Vagina (tissue), 2 donors: ENCODE results near the gene TMCC2. TPM values are rescaled to one million over a fixed set of nuclear protein-coding genes. Genes with fewer than 3 reads are reported as not detected.

ENCODE experiments used
- DNase-seq, 2 donors: peaks; one replicate each; pipeline ENCODE4 v3.0.0-alpha.2; 2017; ENCODE audit errors: extremely low spot score in 2 of 2
- H3K27ac ChIP-seq: fragments of 200-600 bp; sonication (generic); one replicate; pipeline ENCODE4 v1.5.1; 2019
- H3K27me3 ChIP-seq: fragments of 200-600 bp; sonication (generic); one replicate; pipeline ENCODE4 v1.5.1; 2019
- H3K36me3 ChIP-seq, 2 donors: fragments of 200-600 bp; sonication (generic); one replicate each; pipeline ENCODE4 v1.5.1; 2017 to 2019
- H3K4me1 ChIP-seq: fragments of 200-600 bp; sonication (generic); one replicate; pipeline ENCODE4 v1.5.1; 2019
- H3K4me3 ChIP-seq, 2 donors: fragments of 200-600 bp; sonication (generic); 1 replicate in 1 of 2; 2 replicates in 1 of 2; pipeline ENCODE4 v1.5.1; 2016 to 2019
- H3K9me3 ChIP-seq: fragments of 200-600 bp; sonication (generic); one replicate; pipeline ENCODE4 v1.5.1; 2019
- CTCF ChIP-seq, 3 experiments: fragments of 450-650 bp in 2 of 3; fragments of 200-600 bp in 1 of 3; sonication (generic) in 1 of 3; IDR thresholded peaks; one replicate each; pipeline ENCODE4 v1.5.1; 2017 to 2019; ENCODE audit warnings: antibody characterized with exemption in 3 of 3, mild to moderate bottlenecking in 2 of 3, moderate library complexity in 2 of 3
- POLR2A ChIP-seq, 2 donors: fragments of 450-650 bp; IDR thresholded peaks; one replicate each; pipeline ENCODE4 v1.6.1; 2017; ENCODE audit warnings: antibody characterized with exemption in 2 of 2, mild to moderate bottlenecking in 2 of 2, moderate library complexity in 2 of 2
- POLR2AphosphoS5 ChIP-seq, 2 donors: sonication (generic); formaldehyde crosslinking; IDR thresholded peaks; one replicate each; pipeline ENCODE4 v1.9.0; 2017; ENCODE audit warnings: antibody characterized with exemption in 2 of 2, mild to moderate bottlenecking in 2 of 2, low read depth in 1 of 2; ENCODE audit not compliant: insufficient read depth in 1 of 2
- intact Hi-C: fragments of 100-400 bp; cut with DNase I; formaldehyde crosslinking; loops from one replicate; pipeline ENCODE4 v1.15.1; 2023
- total RNA-seq: library from RNA; depleted of rRNA; stranded (reverse); fragments of >200 nt; gene quantifications from one replicate; pipeline ENCODE4 v1.2.3, GENCODE V29; 2016

Gene TMCC2
- total RNA-seq, 1 donor from 2014 or later: 4.9 TPM

GRCh38 chr1:205259998-205260397 lies 32.3 kb downstream of the TMCC2 start:
- Histone ChIP-seq H3K4me3 (no peak overlapping the region), H3K36me3 (no peaks in the 10 kb centered on the region), H3K4me1 (peaks cover 26% of the 10 kb centered on the region), H3K27ac (no peak overlapping the region), H3K9me3 (no peaks in the 10 kb centered on the region), H3K27me3 (no peaks in the 10 kb centered on the region)
- no peak for DNase-seq
- intact Hi-C loops: loop anchor here (10.0 kb wide), 2 partner anchors 145 to 285 kb away; no protein-coding TSS in a partner anchor
- TF ChIP-seq POLR2A (IDR thresholded peaks at IDR 0.05): no peak
- no peak for TF ChIP-seq CTCF (IDR thresholded peaks at IDR 0.05)
- no peak for TF ChIP-seq POLR2AphosphoS5 (IDR thresholded peaks at IDR 0.05; ENCODE audit: insufficient read depth in 1 of 2, low read depth in 1 of 2)

GRCh38 chr1:205260948-205261732 lies 33.4 kb downstream of the TMCC2 start:
- DNase-seq: no peak
- no peaks in the 10 kb centered on the region for H3K36me3 ChIP-seq
- H3K9me3 ChIP-seq: no peaks in the 10 kb centered on the region
- intact Hi-C loops: no loop called here
- no peak overlapping the region for H3K27ac ChIP-seq
- TF ChIP-seq POLR2A (IDR thresholded peaks at IDR 0.05) (no peak), CTCF (IDR thresholded peaks at IDR 0.05) (no peak), POLR2AphosphoS5 (IDR thresholded peaks at IDR 0.05; ENCODE audit: insufficient read depth in 1 of 2, low read depth in 1 of 2) (no peak)
- no peak overlapping the region for H3K4me3 ChIP-seq
- peaks cover 26% of the 10 kb centered on the region for H3K4me1 ChIP-seq
- H3K27me3 ChIP-seq: no peaks in the 10 kb centered on the region

- Histone ChIP-seq H3K27me3 (no peaks in the 10 kb centered on the region), H3K4me1 (peaks cover 35% of the 10 kb centered on the region), H3K36me3 (no peaks in the 10 kb centered on the region), H3K4me3 (no peak overlapping the region), H3K9me3 (no peaks in the 10 kb centered on the region), H3K27ac (no peak overlapping the region)
- no peak for DNase-seq
- intact Hi-C loops: no loop called here
- TF ChIP-seq POLR2AphosphoS5 (IDR thresholded peaks at IDR 0.05; ENCODE audit: insufficient read depth in 1 of 2, low read depth in 1 of 2): no peak
- no peak for TF ChIP-seq POLR2A (IDR thresholded peaks at IDR 0.05)
- TF ChIP-seq CTCF (IDR thresholded peaks at IDR 0.05): no peak
Measured at GRCh38 chr1:205261946-205262691, 34.4 kb downstream of the TMCC2 start.

GRCh38 chr1:205262731-205263171 lies 35.0 kb downstream of the TMCC2 start:
- TF ChIP-seq CTCF (IDR thresholded peaks at IDR 0.05): no peak
- TF ChIP-seq POLR2AphosphoS5 (IDR thresholded peaks at IDR 0.05; ENCODE audit: insufficient read depth in 1 of 2, low read depth in 1 of 2): no peak
- no peak for TF ChIP-seq POLR2A (IDR thresholded peaks at IDR 0.05)
- intact Hi-C loops: no loop called here
- DNase-seq: no peak
- no peak overlapping the region for H3K27ac ChIP-seq
- H3K4me1 ChIP-seq: peaks cover 41% of the 10 kb centered on the region
- H3K36me3 ChIP-seq: no peaks in the 10 kb centered on the region
- H3K4me3 ChIP-seq: no peak overlapping the region
- no peaks in the 10 kb centered on the region for H3K27me3 ChIP-seq
- H3K9me3 ChIP-seq: no peaks in the 10 kb centered on the region
